MM.1S (cell line): ENCODE data around the gene BEAN1.

Experiments
- DNase-seq: peaks from one replicate; pipeline ENCODE4 v3.0.0-alpha.2; 2015
- H2AFZ ChIP-seq: fragments of 300-600 bp; sonication (generic); 2 replicates; pipeline ENCODE4 v1.6.0; 2016; ENCODE audit warnings: antibody characterized with exemption, low read length
- H3F3A ChIP-seq: fragments of 300-600 bp; sonication (generic); 2 replicates; pipeline ENCODE4 v1.6.1; 2016; ENCODE audit warnings: mild to moderate bottlenecking, antibody characterized with exemption, low read length, moderate library complexity, mixed read lengths; ENCODE audit not compliant: insufficient read depth
- H3K27ac ChIP-seq: fragments of 300-600 bp; sonication (generic); 2 replicates; pipeline ENCODE4 v1.5.1; 2016; ENCODE audit warnings: mild to moderate bottlenecking, low read length
- H3K27me3 ChIP-seq: fragments of 300-600 bp; sonication (generic); replicated peaks from 2 replicates; pipeline ENCODE4 v1.6.0; 2016; ENCODE audit warnings: low read length; ENCODE audit not compliant: insufficient read depth
- H3K36me3 ChIP-seq: fragments of 300-600 bp; sonication (generic); replicated peaks from 2 replicates; pipeline ENCODE4 v1.6.1; 2016; ENCODE audit warnings: mild to moderate bottlenecking, low read length, mixed read lengths; ENCODE audit not compliant: insufficient read depth
- H3K4me1 ChIP-seq: fragments of 300-600 bp; sonication (generic); 2 replicates; pipeline ENCODE4 v1.6.1; 2016; ENCODE audit warnings: low read length, mixed read lengths
- H3K4me2 ChIP-seq: fragments of 300-600 bp; sonication (generic); 2 replicates; pipeline ENCODE4 v1.6.0; 2016; ENCODE audit warnings: low read depth, low read length
- H3K4me3 ChIP-seq: fragments of 300-600 bp; sonication (generic); 2 replicates; pipeline ENCODE4 v1.5.1; 2016; ENCODE audit warnings: low read length, mixed read lengths
- H3K79me2 ChIP-seq: fragments of 300-600 bp; sonication (generic); 2 replicates; pipeline ENCODE4 v1.6.1; 2016; ENCODE audit warnings: mixed run types, low read length, mixed read lengths
- H3K9ac ChIP-seq: fragments of 300-600 bp; sonication (generic); 2 replicates; pipeline ENCODE4 v1.6.1; 2016; ENCODE audit warnings: low read length, mixed read lengths
- H3K9me2 ChIP-seq: fragments of 300-600 bp; sonication (generic); replicated peaks from 2 replicates; pipeline ENCODE4 v1.6.1; 2016; ENCODE audit warnings: mild to moderate bottlenecking, low read length, mixed read lengths; ENCODE audit not compliant: insufficient read depth
- H3K9me3 ChIP-seq: fragments of 300-600 bp; sonication (generic); replicated peaks from 2 replicates; pipeline ENCODE4 v1.6.1; 2016; ENCODE audit warnings: mild to moderate bottlenecking, low read length, mixed read lengths; ENCODE audit not compliant: insufficient read depth
- H4K20me1 ChIP-seq: fragments of 300-600 bp; sonication (generic); 2 replicates; pipeline ENCODE4 v1.6.1; 2016; ENCODE audit warnings: mild to moderate bottlenecking, low read length, moderate library complexity, mixed read lengths; ENCODE audit not compliant: insufficient read depth
- CTCF ChIP-seq: fragments of 300-600 bp; sonication (generic); IDR thresholded peaks from 2 replicates; pipeline ENCODE4 v1.5.1; 2016; ENCODE audit warnings: antibody characterized with exemption, low read length, mixed read lengths
- EZH2 ChIP-seq: fragments of 300-600 bp; sonication (generic); optimal IDR thresholded peaks from 2 replicates; pipeline ENCODE3; 2017; ENCODE audit warnings: low read depth, mild to moderate bottlenecking, antibody characterized with exemption, low read length, mixed read lengths
- EZH2phosphoT487 ChIP-seq: fragments of 300-600 bp; sonication (generic); IDR thresholded peaks from 2 replicates; pipeline ENCODE4 v1.6.1; 2018; ENCODE audit warnings: antibody characterized with exemption, low read length

The BEAN1 gene

GRCh38 chr16:66401610-66402009, 25.5 kb upstream of the BEAN1 start:
- DNase-seq, result no peak
- 0 out of 2 replicates have a peak, but pooled peaks cover 16% of the 10 kb centered on the region for H3K27me3 ChIP-seq
- H3F3A ChIP-seq, result no peaks in the 10 kb centered on the region

GRCh38 chr16:66402166-66402565, 24.9 kb upstream of the BEAN1 start:
- Histone ChIP-seq H3K4me3 (no peak overlapping the region), H3K9ac (no peak overlapping the region), H3K4me1 (peaks cover 3% of the 10 kb centered on the region), H3K79me2 (no peaks in the 10 kb centered on the region), H3K27me3 (0 out of 2 replicates have a peak, but pooled peaks cover 16% of the 10 kb centered on the region), H3K9me2 (no peaks in the 10 kb centered on the region), H3K4me2 (no peak overlapping the region), H4K20me1 (no peaks in the 10 kb centered on the region), H2AFZ (no peak overlapping the region), H3K27ac (no peak overlapping the region), H3K9me3 (no peaks in the 10 kb centered on the region), H3F3A (peaks cover 2% of the 10 kb centered on the region; the same call in 1 of the 2 replicates), H3K36me3 (no peaks in the 10 kb centered on the region)
- TF ChIP-seq EZH2phosphoT487, result no peak
- no peak for TF ChIP-seq EZH2
- TF ChIP-seq CTCF, result no peak
- no peak for DNase-seq

More at GRCh38 chr16:66401610-66402009, 25.5 kb upstream of the BEAN1 start:
- H3K27ac ChIP-seq, result no peak overlapping the region
- H2AFZ ChIP-seq, result no peak overlapping the region
- H3K9me3 ChIP-seq, result no peaks in the 10 kb centered on the region
- no peak for TF ChIP-seq CTCF
- TF ChIP-seq EZH2phosphoT487, result no peak
- TF ChIP-seq EZH2, result no peak
- H3K4me1 ChIP-seq, result no peaks in the 10 kb centered on the region
- H3K9me2 ChIP-seq, result no peaks in the 10 kb centered on the region
- H3K79me2 ChIP-seq, result no peaks in the 10 kb centered on the region
- no peak overlapping the region for H3K9ac ChIP-seq
- no peak overlapping the region for H3K4me2 ChIP-seq
- H4K20me1 ChIP-seq, result no peaks in the 10 kb centered on the region
- no peak overlapping the region for H3K4me3 ChIP-seq
- no peaks in the 10 kb centered on the region for H3K36me3 ChIP-seq

- TF ChIP-seq EZH2 (no peak), EZH2phosphoT487 (no peak), CTCF (no peak)
Observed at GRCh38 chr16:66402591-66403230, 24.4 kb upstream of the BEAN1 start.

More at GRCh38 chr16:66402591-66403230, 24.4 kb upstream of the BEAN1 start:
- Histone ChIP-seq H3K4me1 (peaks cover 7% of the 10 kb centered on the region), H3K36me3 (no peaks in the 10 kb centered on the region), H3K9me3 (no peaks in the 10 kb centered on the region), H3K4me3 (no peak overlapping the region), H3K9ac (no peak overlapping the region), H3K4me2 (no peak overlapping the region), H3K9me2 (no peaks in the 10 kb centered on the region), H3K79me2 (no peaks in the 10 kb centered on the region), H3K27ac (no peak overlapping the region), H2AFZ (no peak overlapping the region), H3F3A (peaks cover 4% of the 10 kb centered on the region), H4K20me1 (no peaks in the 10 kb centered on the region), H3K27me3 (0 out of 2 replicates have a peak, but pooled peaks cover 16% of the 10 kb centered on the region)
- no peak for DNase-seq
